HG02571 (cell line): ENCODE results near the gene MSMP.

ENCODE experiments used
- ATAC-seq: cut with Tn5 transposase; IDR thresholded peaks from one replicate; pipeline ENCODE4 v1.9.1; 2021; ENCODE audit warnings: mild to moderate bottlenecking, moderate library complexity; ENCODE audit not compliant: unreplicated experiment

Gene MSMP

GRCh38 chr9:35754264-35754663 is at the start of gene MSMP:
Gene MSMP (minus strand): TSS chr9:35754276. CDS start chr9:35754129, 147 bp downstream.
- no peak for ATAC-seq

- ATAC-seq, result no peak
Observed at GRCh38 chr9:35801328-35802128, 47.5 kb upstream of the MSMP start.

GRCh38 chr9:35800530-35800929 is 46.5 kb upstream of the MSMP start:
- no peak for ATAC-seq

GRCh38 chr9:35798658-35799374 is 44.7 kb upstream of the MSMP start:
- peak; percentile 53 for ATAC-seq

- ATAC-seq, result no peak
Observed at GRCh38 chr9:35797311-35798109, 43.4 kb upstream of the MSMP start.

GRCh38 chr9:35795695-35796094 is 41.6 kb upstream of the MSMP start:
- no peak for ATAC-seq

GRCh38 chr9:35793461-35793860 is 39.4 kb upstream of the MSMP start:
- no peak for ATAC-seq

- ATAC-seq, result no peak
Observed at GRCh38 chr9:35792826-35793225, 38.8 kb upstream of the MSMP start.

- ATAC-seq, result no peak
Observed at GRCh38 chr9:35792024-35792813, 38.1 kb upstream of the MSMP start.

GRCh38 chr9:35791297-35791921 is 37.3 kb upstream of the MSMP start, which contains the start of gene NPR2:
Gene NPR2 (plus strand): TSS chr9:35791591. CDS start chr9:35792409, 818 bp downstream.
- no peak for ATAC-seq

GRCh38 chr9:35790385-35791296 is 36.6 kb upstream of the MSMP start:
- ATAC-seq, result peak; percentile 58

GRCh38 chr9:35790025-35790384 is 35.9 kb upstream of the MSMP start:
- no peak for ATAC-seq

- no peak for ATAC-seq
Observed at GRCh38 chr9:35789541-35789940, 35.5 kb upstream of the MSMP start.

GRCh38 chr9:35783418-35783817 is 29.3 kb upstream of the MSMP start:
- ATAC-seq, result no peak

GRCh38 chr9:35781066-35781465 is 27.0 kb upstream of the MSMP start:
- no peak for ATAC-seq

- ATAC-seq, result no peak
Observed at GRCh38 chr9:35778496-35778895, 24.4 kb upstream of the MSMP start.

GRCh38 chr9:35776018-35776417 is 21.9 kb upstream of the MSMP start:
- no peak for ATAC-seq

- no peak for ATAC-seq
Observed at GRCh38 chr9:35774907-35775635, 21.0 kb upstream of the MSMP start.
